ENCODE results near the gene GRAP.

DNA sequence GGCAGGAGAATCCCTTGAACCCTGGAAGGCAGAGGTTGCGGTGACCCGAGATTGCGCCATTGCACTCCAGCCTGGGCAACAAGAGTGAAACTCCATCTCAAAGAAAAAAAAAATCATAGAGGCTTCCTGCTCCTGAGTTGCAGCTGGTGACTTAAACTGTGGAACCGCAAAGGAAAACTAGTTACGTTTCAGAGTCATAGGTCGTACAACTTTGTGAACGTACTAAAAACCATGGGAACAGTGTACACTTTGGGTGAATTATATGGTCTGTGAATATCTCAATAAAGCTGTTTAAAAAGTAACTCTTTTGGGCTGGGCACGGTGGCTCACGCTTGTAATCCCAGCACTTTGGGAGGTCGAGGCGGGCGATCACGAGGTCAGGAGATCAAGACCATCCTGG is 71.2 kb downstream of the GRAP start:
- TF ChIP-seq, protein P1, sequence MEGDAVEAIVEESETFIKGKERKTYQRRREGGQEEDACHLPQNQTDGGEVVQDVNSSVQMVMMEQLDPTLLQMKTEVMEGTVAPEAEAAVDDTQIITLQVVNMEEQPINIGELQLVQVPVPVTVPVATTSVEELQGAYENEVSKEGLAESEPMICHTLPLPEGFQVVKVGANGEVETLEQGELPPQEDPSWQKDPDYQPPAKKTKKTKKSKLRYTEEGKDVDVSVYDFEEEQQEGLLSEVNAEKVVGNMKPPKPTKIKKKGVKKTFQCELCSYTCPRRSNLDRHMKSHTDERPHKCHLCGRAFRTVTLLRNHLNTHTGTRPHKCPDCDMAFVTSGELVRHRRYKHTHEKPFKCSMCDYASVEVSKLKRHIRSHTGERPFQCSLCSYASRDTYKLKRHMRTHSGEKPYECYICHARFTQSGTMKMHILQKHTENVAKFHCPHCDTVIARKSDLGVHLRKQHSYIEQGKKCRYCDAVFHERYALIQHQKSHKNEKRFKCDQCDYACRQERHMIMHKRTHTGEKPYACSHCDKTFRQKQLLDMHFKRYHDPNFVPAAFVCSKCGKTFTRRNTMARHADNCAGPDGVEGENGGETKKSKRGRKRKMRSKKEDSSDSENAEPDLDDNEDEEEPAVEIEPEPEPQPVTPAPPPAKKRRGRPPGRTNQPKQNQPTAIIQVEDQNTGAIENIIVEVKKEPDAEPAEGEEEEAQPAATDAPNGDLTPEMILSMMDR (IDR thresholded peaks at IDR 0.05) = no peak
- no peak for TF ChIP-seq POLR2A (IDR thresholded peaks at IDR 0.05)

Measured in body of pancreas (tissue), 4 donors.